ENCODE results near the gene JMJD6.

The JMJD6 gene

GRCh38 chr17:76738468-76738850, 12.1 kb upstream of the JMJD6 start:
- peaks cover 62% of the 10 kb centered on the region for H3K36me3 ChIP-seq

DNA sequence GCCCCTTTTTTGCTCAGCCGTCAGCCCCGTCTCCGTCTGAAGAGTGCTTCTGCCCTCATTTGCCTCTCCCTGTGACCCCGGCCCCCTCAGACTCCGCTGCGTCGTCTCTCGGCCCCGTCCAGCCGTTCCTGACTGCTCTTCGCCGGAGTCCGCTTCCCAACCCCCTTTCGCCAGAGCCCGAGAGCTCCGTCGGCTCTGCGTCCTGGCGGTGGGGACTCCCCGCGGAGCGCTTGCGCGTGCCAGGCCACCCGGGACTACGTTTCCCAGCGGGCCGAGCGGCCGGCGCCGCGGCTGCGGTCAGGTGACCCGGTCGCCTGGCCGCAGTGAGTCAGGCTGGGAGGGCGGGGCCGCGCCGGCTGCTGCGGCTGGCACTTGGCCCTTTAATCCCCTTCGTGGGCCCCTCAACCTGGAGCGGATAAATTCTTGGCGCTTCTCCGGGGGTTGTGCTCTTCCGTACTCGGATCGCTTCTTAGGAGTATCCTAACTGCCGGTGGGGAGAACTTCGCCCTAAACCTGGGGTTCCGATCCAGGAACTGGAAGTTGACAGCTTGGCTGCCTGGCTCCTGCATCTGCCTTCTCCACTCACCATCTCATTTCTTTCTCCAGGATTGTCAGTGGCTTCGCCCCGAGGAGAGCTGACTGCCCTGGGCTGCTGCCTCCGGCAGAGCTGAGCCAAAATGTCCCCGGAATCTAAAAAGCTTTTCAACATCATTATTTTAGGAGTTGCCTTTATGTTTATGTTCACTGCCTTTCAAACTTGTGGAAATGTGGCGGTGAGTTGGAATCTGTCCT, 11.5 kb upstream of the JMJD6 start, which contains the start of gene MFSD11:
Gene MFSD11 (plus strand): TSS at position 444 of the 792 bp plus-strand sequence. CDS start 234 bp downstream, at position 678.
- Histone ChIP-seq H3K9me3 (ENCODE audit: severe bottlenecking) (no peaks in the 10 kb centered on the region), H3K36me3 (peaks cover 62% of the 10 kb centered on the region)

More at GRCh38 chr17:76738468-76738850, 12.1 kb upstream of the JMJD6 start:
- H3K27me3 ChIP-seq (ENCODE audit: insufficient read depth, low read depth, severe bottlenecking) = no peaks in the 10 kb centered on the region
- no peaks in the 10 kb centered on the region for H3K9me3 ChIP-seq (ENCODE audit: severe bottlenecking)
- H3K27ac ChIP-seq = peak overlapping the region; percentile 100
- no peak for DNase-seq
- TF ChIP-seq CTCF (IDR thresholded peaks at IDR 0.05; ENCODE audit: low read depth, low read length) = no peak
- H3K4me3 ChIP-seq (ENCODE audit: low read depth, low read length) = peak overlapping the region; percentile 97

GRCh38 chr17:76737082-76737675, 10.8 kb upstream of the JMJD6 start, which contains the start of gene SRSF2:
Gene SRSF2, minus strand, starts transcription at chr17:76737331. Its CDS starts 171 bp downstream, at chr17:76737160.
- Histone ChIP-seq H3K27me3 (ENCODE audit: insufficient read depth, low read depth, severe bottlenecking) (no peaks in the 10 kb centered on the region), H3K27ac (peak within 1 kb of the TSS; percentile 100), H3K9me3 (ENCODE audit: severe bottlenecking) (no peaks in the 10 kb centered on the region), H3K36me3 (peaks cover 62% of the 10 kb centered on the region), H3K4me3 (ENCODE audit: low read depth, low read length) (peak within 1 kb of the TSS; percentile 97)
- peak; percentile 99 for DNase-seq
- TF ChIP-seq CTCF (IDR thresholded peaks at IDR 0.05; ENCODE audit: low read depth, low read length) = no peak

More for the DNA sequence above, 11.5 kb upstream of the JMJD6 start, which contains the start of gene MFSD11:
- H3K27me3 ChIP-seq (ENCODE audit: insufficient read depth, low read depth, severe bottlenecking) = no peaks in the 10 kb centered on the region
- peak within 1 kb of the TSS; percentile 97 for H3K4me3 ChIP-seq (ENCODE audit: low read depth, low read length)
- peak; percentile 98 for DNase-seq
- no peak for TF ChIP-seq CTCF (IDR thresholded peaks at IDR 0.05; ENCODE audit: low read depth, low read length)
- peak within 1 kb of the TSS; percentile 100 for H3K27ac ChIP-seq

DNA sequence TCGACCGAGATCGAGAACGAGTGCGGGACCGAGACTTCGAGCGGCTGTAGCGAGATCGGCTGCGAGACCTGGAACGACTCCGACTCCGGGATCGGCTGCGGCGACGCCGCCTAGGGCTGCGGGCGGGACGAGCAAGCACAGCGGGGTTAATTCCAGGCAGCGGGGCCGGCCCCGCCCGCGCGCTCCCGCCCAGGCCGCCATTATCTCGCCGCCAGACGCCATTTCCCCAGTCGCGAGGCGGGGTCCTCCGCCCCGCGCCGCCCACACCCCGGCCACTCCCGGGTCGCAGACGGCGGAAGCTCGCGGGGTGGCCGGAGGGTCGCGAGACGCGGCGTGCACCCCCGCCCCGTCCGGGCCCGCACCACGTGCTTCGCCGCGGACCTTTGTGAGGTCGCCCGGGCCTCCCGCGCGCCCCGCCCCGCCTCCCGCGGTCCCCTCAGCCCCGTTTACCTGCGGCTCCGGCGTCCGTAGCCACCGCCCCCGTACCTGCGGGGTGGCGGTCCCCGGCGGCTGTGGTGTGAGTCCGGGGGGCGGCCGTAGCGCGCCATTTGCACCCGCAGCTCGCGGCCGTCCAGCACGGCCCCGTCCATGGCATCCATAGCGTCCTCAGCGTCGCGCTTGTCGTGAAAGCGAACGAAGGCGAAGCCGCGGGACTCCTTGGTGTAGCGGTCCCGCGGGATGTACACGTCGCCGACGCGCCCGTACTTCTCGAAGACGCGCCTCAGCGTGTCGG, 10.1 kb upstream of the JMJD6 start:
- TF ChIP-seq CTCF (IDR thresholded peaks at IDR 0.05; ENCODE audit: low read depth, low read length) = peak; percentile 45
- peak overlapping the region; percentile 94 for H3K4me3 ChIP-seq (ENCODE audit: low read depth, low read length)
- peak; percentile 75 for DNase-seq

GRCh38 chr17:76735586-76736348, 9.4 kb upstream of the JMJD6 start:
- Histone ChIP-seq H3K4me3 (ENCODE audit: low read depth, low read length) (peak overlapping the region; percentile 94), H3K36me3 (peaks cover 62% of the 10 kb centered on the region), H3K27me3 (ENCODE audit: insufficient read depth, low read depth, severe bottlenecking) (no peaks in the 10 kb centered on the region), H3K9me3 (ENCODE audit: severe bottlenecking) (no peaks in the 10 kb centered on the region), H3K27ac (peak overlapping the region; percentile 100)
- no peak for DNase-seq
- TF ChIP-seq CTCF (IDR thresholded peaks at IDR 0.05; ENCODE audit: low read depth, low read length) = no peak

More for the DNA sequence above, 10.1 kb upstream of the JMJD6 start:
- Histone ChIP-seq H3K27ac (peak overlapping the region; percentile 100), H3K27me3 (ENCODE audit: insufficient read depth, low read depth, severe bottlenecking) (no peaks in the 10 kb centered on the region), H3K9me3 (ENCODE audit: severe bottlenecking) (no peaks in the 10 kb centered on the region), H3K36me3 (peaks cover 62% of the 10 kb centered on the region)

All from WERI-Rb-1 (cell line).